ENCODE measurements around the gene EEF1AKMT3.

EEF1AKMT3 gene

DNA sequence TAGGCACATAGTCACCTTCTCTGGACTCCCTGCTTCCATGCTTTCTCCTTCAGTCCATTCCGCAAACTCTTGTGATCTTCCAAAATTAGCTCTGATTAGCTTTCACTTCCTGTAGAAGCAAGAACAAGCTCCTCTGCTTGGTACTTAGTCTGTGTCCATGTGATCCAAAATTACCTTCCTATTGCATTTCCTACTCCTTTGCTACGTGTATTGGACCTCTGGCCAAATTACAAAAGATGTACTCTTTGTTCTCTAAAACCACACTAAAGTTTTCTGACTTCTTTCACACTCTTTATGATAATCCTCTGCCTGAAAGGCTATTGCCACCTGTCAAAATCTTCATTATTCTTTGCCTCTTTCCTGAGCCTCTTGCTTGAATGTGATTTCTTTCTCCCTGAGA, 9.4 kb downstream of the EEF1AKMT3 start:
- ChIA-PET CTCF (interaction anchor here (1.1 kb wide), 1 partner anchor 10 kb away, joined by 3 read pairs; the partner anchor contains the start of gene METTL1), POLR2A (interaction anchor here (2.1 to 3.1 kb wide), 2 partner anchors 9 to 25 kb away, joined by 8 to 28 read pairs; partner anchors contain the start of genes EEF1AKMT3 and METTL1)
- no peak for TF ChIP-seq L3MBTL2 (conservative IDR thresholded peaks at IDR 0.05)
- no peak for TF ChIP-seq LEF1 (IDR thresholded peaks at IDR 0.05; ENCODE audit: borderline replicate concordance)
- TF ChIP-seq TARDBP (IDR thresholded peaks at IDR 0.05), result no peak
- no peak for TF ChIP-seq HDGF (IDR thresholded peaks at IDR 0.05; ENCODE audit: borderline replicate concordance)
- no peak for TF ChIP-seq SUZ12 (IDR thresholded peaks at IDR 0.05)
- TF ChIP-seq ZNF384 (IDR thresholded peaks at IDR 0.05), result no peak
- TF ChIP-seq NFRKB (IDR thresholded peaks at IDR 0.05), result no peak
- TF ChIP-seq CTBP1 (IDR thresholded peaks at IDR 0.05; ENCODE audit: borderline replicate concordance), result no peak
- TF ChIP-seq, protein P1, sequence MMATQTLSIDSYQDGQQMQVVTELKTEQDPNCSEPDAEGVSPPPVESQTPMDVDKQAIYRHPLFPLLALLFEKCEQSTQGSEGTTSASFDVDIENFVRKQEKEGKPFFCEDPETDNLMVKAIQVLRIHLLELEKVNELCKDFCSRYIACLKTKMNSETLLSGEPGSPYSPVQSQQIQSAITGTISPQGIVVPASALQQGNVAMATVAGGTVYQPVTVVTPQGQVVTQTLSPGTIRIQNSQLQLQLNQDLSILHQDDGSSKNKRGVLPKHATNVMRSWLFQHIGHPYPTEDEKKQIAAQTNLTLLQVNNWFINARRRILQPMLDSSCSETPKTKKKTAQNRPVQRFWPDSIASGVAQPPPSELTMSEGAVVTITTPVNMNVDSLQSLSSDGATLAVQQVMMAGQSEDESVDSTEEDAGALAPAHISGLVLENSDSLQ (IDR thresholded peaks at IDR 0.05), result no peak
- TF ChIP-seq SP1 (IDR thresholded peaks at IDR 0.05), result no peak
- TF ChIP-seq FOXA1 (IDR thresholded peaks at IDR 0.05), result no peak
- no peak for TF ChIP-seq FOXM1 (IDR thresholded peaks at IDR 0.05; ENCODE audit: borderline replicate concordance)
- TF ChIP-seq FOXK2 (IDR thresholded peaks at IDR 0.05), result no peak
- no peak for TF ChIP-seq ELF4 (IDR thresholded peaks at IDR 0.05)
- TF ChIP-seq BHLHE40 (IDR thresholded peaks at IDR 0.05; ENCODE audit: borderline replicate concordance), result no peak
- TF ChIP-seq ARNT (IDR thresholded peaks at IDR 0.05), result no peak
- DNase-seq (ENCODE audit: extremely low spot score), result no peak

DNA sequence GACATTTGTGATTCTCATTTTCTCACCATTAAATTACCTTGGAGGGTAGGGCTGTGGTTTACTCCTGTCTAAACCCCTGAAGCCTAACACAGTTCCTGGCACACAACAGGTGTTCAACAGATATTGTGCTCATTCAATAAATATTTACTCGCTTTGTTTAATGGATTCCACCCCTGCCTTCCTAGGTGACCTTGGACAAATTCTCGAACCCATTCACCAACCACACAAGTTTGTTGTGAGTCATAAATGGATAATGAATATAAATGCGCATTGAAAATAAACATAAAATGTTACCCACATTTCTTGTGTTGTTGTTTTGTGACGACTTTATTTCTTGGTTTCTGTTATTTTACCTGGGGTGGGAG, 9.8 kb downstream of the EEF1AKMT3 start:
- ChIA-PET POLR2A (interaction anchor here (1.0 to 3.1 kb wide), 8 partner anchors 10 to 121 kb away, joined by 3 to 28 read pairs (median 4); partner anchors contain the start of genes AVIL, EEF1AKMT3, METTL1 and TSPAN31), CTCF (interaction anchor here (1.2 to 1.6 kb wide), 2 partner anchors 21 to 22 kb away, joined by 4 to 5 read pairs; no protein-coding TSS in a partner anchor)
- TF ChIP-seq SUZ12 (IDR thresholded peaks at IDR 0.05), result no peak
- TF ChIP-seq ZNF384 (IDR thresholded peaks at IDR 0.05), result no peak
- no peak for DNase-seq (ENCODE audit: extremely low spot score)

GRCh38 chr12:57782608-57783465, 10.4 kb downstream of the EEF1AKMT3 start, which contains the start of gene TSFM:
TSS of gene TSFM (plus strand) at chr12:57782787. CDS start at chr12:57782802, 15 bp downstream.
- peak; percentile 87 for DNase-seq (ENCODE audit: extremely low spot score)
- TF ChIP-seq CTBP1 (IDR thresholded peaks at IDR 0.05; ENCODE audit: borderline replicate concordance) (no peak), FOXK2 (IDR thresholded peaks at IDR 0.05) (peak; percentile 58; the same call in 1 of the 2 replicates), L3MBTL2 (conservative IDR thresholded peaks at IDR 0.05) (peak; percentile 34), ELF4 (IDR thresholded peaks at IDR 0.05) (peak; percentile 27; the same call in 1 of the 2 replicates), FOXM1 (IDR thresholded peaks at IDR 0.05; ENCODE audit: borderline replicate concordance) (no peak)
- ChIA-PET POLR2A (interaction anchor here (0.7 to 3.1 kb wide), 12 partner anchors 8 to 121 kb away, joined by 3 to 28 read pairs (median 4); partner anchors contain the start of genes AVIL, CDK4, EEF1AKMT3 and METTL1), CTCF (interaction anchor here (1.0 to 1.6 kb wide), 4 partner anchors 9 to 23 kb away, joined by 3 to 5 read pairs (median 4); partner anchors contain the start of genes EEF1AKMT3 and METTL1)

DNA sequence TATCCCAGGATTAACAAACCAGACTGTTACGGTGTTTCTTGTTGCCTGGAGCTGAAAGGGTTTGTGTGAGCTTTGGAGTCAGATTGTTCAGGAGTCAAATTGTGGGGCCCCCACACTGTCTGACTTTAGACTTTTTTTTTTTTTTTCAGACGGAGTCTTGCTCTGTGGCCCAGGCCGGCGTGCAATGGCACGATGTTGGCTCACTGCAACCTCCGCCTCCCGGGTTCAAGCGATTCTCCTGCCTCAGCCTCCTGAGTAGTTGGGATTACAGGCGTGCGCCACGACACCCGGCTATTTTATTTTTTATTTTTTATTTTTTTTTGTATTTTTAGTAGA, 11.0 kb downstream of the EEF1AKMT3 start:
- ChIA-PET CTCF (interaction anchor here (1.0 to 1.6 kb wide), 4 partner anchors 9 to 24 kb away, joined by 3 to 5 read pairs (median 4); partner anchors contain the start of genes EEF1AKMT3 and METTL1), POLR2A (interaction anchor here (0.7 to 3.1 kb wide), 11 partner anchors 9 to 120 kb away, joined by 3 to 28 read pairs (median 4); partner anchors contain the start of genes CDK4, EEF1AKMT3, METTL1 and TSPAN31)
- DNase-seq (ENCODE audit: extremely low spot score), result no peak
- no peak for TF ChIP-seq TARDBP (IDR thresholded peaks at IDR 0.05)
- TF ChIP-seq SUZ12 (IDR thresholded peaks at IDR 0.05), result no peak

- CTCF ChIA-PET, result interaction anchor here (1.6 kb wide), 1 partner anchor 24 kb away, joined by 5 read pairs; no protein-coding TSS in a partner anchor
- no peak for DNase-seq (ENCODE audit: extremely low spot score)
- TF ChIP-seq ELF4 (IDR thresholded peaks at IDR 0.05) (no peak), CTBP1 (IDR thresholded peaks at IDR 0.05; ENCODE audit: borderline replicate concordance) (no peak), SUZ12 (IDR thresholded peaks at IDR 0.05) (no peak), FOXA1 (IDR thresholded peaks at IDR 0.05) (no peak), TARDBP (IDR thresholded peaks at IDR 0.05) (no peak), HDGF (IDR thresholded peaks at IDR 0.05; ENCODE audit: borderline replicate concordance) (no peak), NFRKB (IDR thresholded peaks at IDR 0.05) (no peak), FOXM1 (IDR thresholded peaks at IDR 0.05; ENCODE audit: borderline replicate concordance) (no peak), ARNT (IDR thresholded peaks at IDR 0.05) (no peak), LEF1 (IDR thresholded peaks at IDR 0.05; ENCODE audit: borderline replicate concordance) (no peak), BHLHE40 (IDR thresholded peaks at IDR 0.05; ENCODE audit: borderline replicate concordance) (no peak), ZNF384 (IDR thresholded peaks at IDR 0.05) (no peak), FOXK2 (IDR thresholded peaks at IDR 0.05) (no peak), SP1 (IDR thresholded peaks at IDR 0.05) (no peak), L3MBTL2 (conservative IDR thresholded peaks at IDR 0.05) (no peak)
- TF ChIP-seq, protein P1 (IDR thresholded peaks at IDR 0.05), result no peak
- POLR2A ChIA-PET, result interaction anchor here (0.9 to 2.1 kb wide), 4 partner anchors 12 to 27 kb away, joined by 4 to 8 read pairs (median 6); partner anchors contain the start of genes EEF1AKMT3 and METTL1
Observed at GRCh38 chr12:57783861-57784260, 11.4 kb downstream of the EEF1AKMT3 start.

GRCh38 chr12:57793920-57794319, 21.5 kb downstream of the EEF1AKMT3 start:
- POLR2A ChIA-PET, result interaction anchor here (1.6 kb wide), 1 partner anchor 22 kb away, joined by 12 read pairs; the partner anchor contains the start of genes EEF1AKMT3 and METTL1
- TF ChIP-seq ELF4 (IDR thresholded peaks at IDR 0.05) (no peak), SP1 (IDR thresholded peaks at IDR 0.05) (no peak), LEF1 (IDR thresholded peaks at IDR 0.05; ENCODE audit: borderline replicate concordance) (no peak), NFRKB (IDR thresholded peaks at IDR 0.05) (no peak), FOXK2 (IDR thresholded peaks at IDR 0.05) (no peak), ARNT (IDR thresholded peaks at IDR 0.05) (no peak)
- TF ChIP-seq, protein P1 (IDR thresholded peaks at IDR 0.05), result no peak
- CTCF ChIA-PET, result interaction anchor here (1.4 kb wide), 1 partner anchor 9 kb away, joined by 4 read pairs; no protein-coding TSS in a partner anchor
- no peak for DNase-seq (ENCODE audit: extremely low spot score)
